Naive thymus-derived CD8-positive, alpha-beta T cell (primary cell): ENCODE results near the gene TSPAN32. TPM values are rescaled to one million over a fixed set of nuclear protein-coding genes. Genes with fewer than 3 reads are reported as not detected.
"Not testable (repeated sequence)": the region's sequence is repeated elsewhere in the genome, so short reads cannot be mapped to it uniquely, and the experiment has no call there.

ENCODE experiments used
- ATAC-seq, 2 donors: fragments of 150-1000 bp; cut with Tn5 transposase in 1 of 2; sonication (Bioruptor Pico), chemical (Tn5 transposase) in 1 of 2; 1 replicate in 1 of 2; 2 replicates in 1 of 2; pipeline ENCODE4 v1.10.0; 2021; ENCODE audit warnings: mild to moderate bottlenecking in 2 of 2, moderate library complexity in 2 of 2
- POLR2A ChIA-PET: fragments of 350-600 bp; sonication (Branson Sonifier 250); formaldehyde crosslinking; loops from one replicate; lab custom pipeline; 2021; ENCODE audit warnings: antibody characterized with exemption; lab: Charles Lee
- DNase-seq, 10 donors: peaks; one replicate each; pipeline versions ENCODE4 v3.0.0 to v3.0.0-alpha.2; 2020 to 2022
- H3K27ac Mint-ChIP-seq, 10 donors: one replicate each; pipeline ENCODE4 v1.8.0; 2020 to 2022; ENCODE audit warnings: mild to moderate bottlenecking in 10 of 10, mixed read lengths in 10 of 10, moderate library complexity in 4 of 10, inconsistent platforms in 1 of 10
- H3K27me3 Mint-ChIP-seq, 5 donors: one replicate each; pipeline ENCODE4 v1.8.0; 2021 to 2022; ENCODE audit warnings: mixed read lengths in 5 of 5
- H3K36me3 Mint-ChIP-seq, 3 donors: one replicate each; pipeline ENCODE4 v1.8.0; 2020 to 2022; ENCODE audit warnings: mixed read lengths in 3 of 3, mild to moderate bottlenecking in 2 of 3, inconsistent platforms in 1 of 3
- H3K4me1 Mint-ChIP-seq, 4 donors: one replicate each; pipeline ENCODE4 v1.8.0; 2021 to 2022; ENCODE audit warnings: mixed read lengths in 4 of 4
- H3K4me3 Mint-ChIP-seq, 10 donors: one replicate each; pipeline ENCODE4 v1.8.0; 2020 to 2022; ENCODE audit warnings: mild to moderate bottlenecking in 10 of 10, mixed read lengths in 10 of 10, moderate library complexity in 6 of 10, inconsistent platforms in 1 of 10
- H3K9me3 Mint-ChIP-seq, 9 donors: one replicate each; pipeline ENCODE4 v1.8.0; 2020 to 2022; ENCODE audit warnings: mixed read lengths in 9 of 9, mild to moderate bottlenecking in 3 of 9, inconsistent platforms in 1 of 9, moderate library complexity in 1 of 9
- polyA plus RNA-seq, 3 donors: library from polyadenylated mRNA; unstranded; fragments of 300-500 nt; fragmentation: Illumina TruSeq; gene quantifications; one replicate each; pipeline ENCODE4 v1.2.3, GENCODE V29; 2021
- total RNA-seq, 8 experiments: library from RNA in 2 of 8; stranded (reverse) in 2 of 8; gene quantifications; one replicate each; pipeline ENCODE4 v1.2.3 and lab custom pipeline; 2021 to 2026

The TSPAN32 gene
- total and polyA plus RNA-seq, 5 experiments from 2014 or later, result 58.5 to 171 (median 124) TPM

DNA sequence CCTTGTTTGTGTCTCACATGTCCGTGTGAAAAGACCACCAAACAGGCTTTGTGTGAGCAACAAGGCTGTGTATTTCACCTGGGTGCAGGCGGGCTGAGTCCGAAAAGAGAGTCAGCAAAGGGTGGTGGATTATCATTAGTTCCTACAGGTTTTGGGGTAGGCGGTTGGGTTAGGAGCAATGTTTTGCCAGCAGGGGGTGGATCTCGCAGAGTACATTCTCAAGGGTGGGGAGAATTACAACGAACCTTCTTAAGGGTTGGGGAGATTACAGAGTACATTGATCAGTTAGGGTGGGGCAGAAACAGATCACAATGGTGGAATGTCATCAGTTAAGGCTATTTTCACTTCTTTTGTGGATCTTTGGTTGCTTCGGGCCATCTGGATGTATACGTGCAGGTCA lies 36.9 kb downstream of the TSPAN32 start:
- POLR2A ChIA-PET, H3K27ac Mint-ChIP-seq, DNase-seq, H3K36me3 Mint-ChIP-seq, H3K4me1 Mint-ChIP-seq, H3K4me3 Mint-ChIP-seq, ATAC-seq: not testable (repeated sequence)
- peaks cover 0 to 13% (median 0%) of the 10 kb centered on the region in 9 donors for H3K9me3 Mint-ChIP-seq
- H3K27me3 Mint-ChIP-seq, result peaks cover 5 to 47% (median 31%) of the 10 kb centered on the region in 5 donors

- DNase-seq (no peak), ATAC-seq (no peak)
- Mint-ChIP-seq H3K27me3 (peaks cover 0 to 24% (median 10%) of the 10 kb centered on the region in 5 donors), H3K36me3 (peaks cover 0 to 14% (median 11%) of the 10 kb centered on the region in 3 donors), H3K27ac (no peak overlapping the region), H3K9me3 (peaks cover 0 to 36% (median 5%) of the 10 kb centered on the region in 9 donors), H3K4me1 (peaks cover 0 to 2% (median 0%) of the 10 kb centered on the region in 4 donors), H3K4me3 (no peak overlapping the region)
- POLR2A ChIA-PET, result no interaction called here
These were observed 40.7 kb downstream of the TSPAN32 start for GRCh38 chr11:2342557-2342956.

DNA sequence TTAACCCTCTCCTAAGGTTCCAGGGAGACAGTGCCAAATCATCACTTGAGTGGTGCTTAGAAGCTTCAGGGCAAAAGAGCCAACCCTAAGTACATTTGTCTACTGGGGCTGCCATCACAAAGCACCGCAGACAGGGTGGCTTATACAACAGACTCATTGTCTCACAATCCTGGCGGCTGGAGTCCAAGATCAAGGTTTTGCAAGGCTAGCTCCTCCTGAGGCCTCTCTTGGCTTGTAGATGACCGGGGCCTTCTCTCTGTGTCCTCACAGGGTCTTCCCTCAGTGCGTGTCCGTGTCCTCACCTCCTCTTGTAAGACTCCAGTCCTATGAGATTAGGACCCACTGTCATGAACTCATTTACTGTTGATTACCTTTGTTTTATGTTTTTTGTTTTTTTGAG lies 41.2 kb downstream of the TSPAN32 start:
- DNase-seq, result no peak
- peaks cover 0 to 2% (median 0%) of the 10 kb centered on the region in 4 donors for H3K4me1 Mint-ChIP-seq
- H3K36me3 Mint-ChIP-seq, result peaks cover 0 to 14% (median 12%) of the 10 kb centered on the region in 3 donors
- H3K27me3 Mint-ChIP-seq, result peaks cover 0 to 20% (median 10%) of the 10 kb centered on the region in 5 donors
- H3K9me3 Mint-ChIP-seq, result peaks cover 0 to 37% (median 5%) of the 10 kb centered on the region in 9 donors
- H3K27ac Mint-ChIP-seq, result no peak overlapping the region
- peak overlapping the region in 1 of 10 donors; percentile 20 for H3K4me3 Mint-ChIP-seq
- no peak for ATAC-seq
- POLR2A ChIA-PET, result no interaction called here

DNA sequence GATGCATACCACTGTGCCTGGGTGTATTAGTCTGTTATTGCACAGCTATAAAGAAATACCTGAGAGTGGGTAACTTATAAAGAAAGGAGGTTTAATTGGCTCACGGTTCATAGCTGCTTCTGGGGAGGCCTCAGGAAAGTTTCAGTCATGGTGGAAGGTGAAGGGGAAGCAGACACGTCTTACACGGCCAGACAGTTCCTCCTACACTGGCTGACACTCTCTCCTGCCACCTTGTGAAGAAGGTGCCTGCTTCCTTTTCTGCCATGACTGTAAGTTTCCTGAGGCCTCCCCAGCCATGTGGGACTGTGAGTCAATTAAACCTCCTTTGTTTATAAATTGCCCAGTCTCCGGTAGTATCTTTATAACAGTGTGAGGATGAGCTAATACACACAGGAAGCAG lies 41.7 kb downstream of the TSPAN32 start:
- POLR2A ChIA-PET, result no interaction called here
- H3K9me3 Mint-ChIP-seq, result peaks cover 0 to 41% (median 8%) of the 10 kb centered on the region in 9 donors
- no peak overlapping the region for H3K4me3 Mint-ChIP-seq
- no peak overlapping the region for H3K27ac Mint-ChIP-seq
- ATAC-seq, result no peak
- H3K36me3 Mint-ChIP-seq, result peaks cover 0 to 14% (median 12%) of the 10 kb centered on the region in 3 donors
- no peak for DNase-seq
- peaks cover 0 to 2% (median 0%) of the 10 kb centered on the region in 4 donors for H3K4me1 Mint-ChIP-seq
- peaks cover 0 to 15% (median 7%) of the 10 kb centered on the region in 5 donors for H3K27me3 Mint-ChIP-seq

DNA sequence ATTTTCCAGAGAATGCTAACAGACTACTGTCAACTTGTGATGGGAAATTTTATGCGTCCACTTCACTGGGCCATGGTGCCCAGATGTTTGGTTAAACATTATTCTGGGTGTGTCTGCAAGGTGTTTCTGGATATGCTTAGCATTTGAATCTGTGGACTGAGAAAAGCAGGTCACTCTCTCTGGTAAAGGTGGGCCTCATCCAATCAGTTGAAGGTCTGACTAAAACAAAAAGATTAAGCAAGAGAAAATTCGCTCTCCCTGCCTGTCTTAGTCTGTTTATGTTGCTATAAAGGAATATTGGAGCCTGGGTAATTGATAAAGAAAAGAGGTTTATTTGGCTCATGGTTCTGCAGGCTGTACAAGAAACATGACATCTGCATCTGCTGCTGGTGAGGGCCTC lies 43.2 kb downstream of the TSPAN32 start:
- Mint-ChIP-seq H3K9me3 (peaks cover 0 to 48% (median 16%) of the 10 kb centered on the region in 9 donors), H3K4me1 (no peaks in the 10 kb centered on the region), H3K36me3 (peaks cover 0 to 19% (median 18%) of the 10 kb centered on the region in 3 donors), H3K27ac (no peak overlapping the region), H3K27me3 (no peaks in the 10 kb centered on the region), H3K4me3 (no peak overlapping the region)
- POLR2A ChIA-PET, result no interaction called here
- ATAC-seq, result no peak
- DNase-seq, result no peak

- H3K27ac Mint-ChIP-seq, result no peak overlapping the region
- peaks cover 0 to 51% (median 16%) of the 10 kb centered on the region in 9 donors for H3K9me3 Mint-ChIP-seq
- ATAC-seq (no peak), DNase-seq (no peak)
- H3K4me1 Mint-ChIP-seq, result no peaks in the 10 kb centered on the region
- POLR2A ChIA-PET, result no interaction called here
- peaks cover 0 to 26% (median 24%) of the 10 kb centered on the region in 3 donors for H3K36me3 Mint-ChIP-seq
- no peaks in the 10 kb centered on the region for H3K27me3 Mint-ChIP-seq
- no peak overlapping the region for H3K4me3 Mint-ChIP-seq
These were observed 44.2 kb downstream of the TSPAN32 start for GRCh38 chr11:2346014-2346413.

DNA sequence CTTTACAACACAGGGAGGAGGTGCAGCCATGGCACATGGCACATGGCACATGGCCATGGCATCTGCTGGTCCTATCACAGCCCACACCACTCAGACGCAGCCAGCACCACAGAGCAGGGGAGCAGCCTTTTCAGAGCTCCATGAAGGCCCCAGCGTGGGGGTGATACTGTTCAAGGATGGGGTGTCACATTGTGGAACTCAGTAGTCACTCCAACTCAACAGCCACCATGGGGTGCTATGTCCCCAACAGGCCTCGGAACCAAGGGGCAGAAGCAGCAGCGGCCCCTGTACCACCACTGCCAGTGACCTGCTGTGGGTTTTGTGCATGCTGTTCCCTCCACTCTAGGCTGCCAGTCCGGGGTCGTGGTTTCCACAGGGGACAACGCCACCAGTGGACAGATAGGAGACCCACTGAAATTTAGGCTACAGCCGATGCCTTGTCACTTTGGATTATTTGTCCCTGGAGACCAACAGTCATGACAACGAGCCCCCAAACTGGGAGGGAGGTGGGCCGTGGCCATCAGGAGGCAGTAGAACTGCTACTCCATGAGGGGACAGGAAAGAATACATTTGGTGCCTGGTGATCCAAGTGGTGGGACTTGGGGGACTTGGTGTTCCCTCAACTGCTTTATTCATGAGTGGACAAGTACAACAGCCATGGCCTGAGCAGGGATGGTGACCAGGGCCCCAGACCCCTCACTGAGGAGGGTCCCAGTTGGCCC lies 44.9 kb downstream of the TSPAN32 start:
- no peak overlapping the region for H3K4me3 Mint-ChIP-seq
- peaks cover 0 to 51% (median 16%) of the 10 kb centered on the region in 9 donors for H3K9me3 Mint-ChIP-seq
- no peaks in the 10 kb centered on the region for H3K27me3 Mint-ChIP-seq
- POLR2A ChIA-PET, result no interaction called here
- no peak for ATAC-seq
- no peak overlapping the region for H3K27ac Mint-ChIP-seq
- DNase-seq, result no peak
- H3K36me3 Mint-ChIP-seq, result peaks cover 0 to 26% (median 24%) of the 10 kb centered on the region in 3 donors
- no peaks in the 10 kb centered on the region for H3K4me1 Mint-ChIP-seq

- DNase-seq (no peak), ATAC-seq (no peak)
- H3K36me3 Mint-ChIP-seq, result peaks cover 0 to 25% (median 21%) of the 10 kb centered on the region in 3 donors
- no peak overlapping the region for H3K27ac Mint-ChIP-seq
- H3K4me1 Mint-ChIP-seq, result no peaks in the 10 kb centered on the region
- H3K27me3 Mint-ChIP-seq, result no peaks in the 10 kb centered on the region
- H3K9me3 Mint-ChIP-seq, result peaks cover 0 to 48% (median 16%) of the 10 kb centered on the region in 9 donors
- POLR2A ChIA-PET, result no interaction called here
- no peak overlapping the region for H3K4me3 Mint-ChIP-seq
These were observed 45.6 kb downstream of the TSPAN32 start for GRCh38 chr11:2347308-2347830.

DNA sequence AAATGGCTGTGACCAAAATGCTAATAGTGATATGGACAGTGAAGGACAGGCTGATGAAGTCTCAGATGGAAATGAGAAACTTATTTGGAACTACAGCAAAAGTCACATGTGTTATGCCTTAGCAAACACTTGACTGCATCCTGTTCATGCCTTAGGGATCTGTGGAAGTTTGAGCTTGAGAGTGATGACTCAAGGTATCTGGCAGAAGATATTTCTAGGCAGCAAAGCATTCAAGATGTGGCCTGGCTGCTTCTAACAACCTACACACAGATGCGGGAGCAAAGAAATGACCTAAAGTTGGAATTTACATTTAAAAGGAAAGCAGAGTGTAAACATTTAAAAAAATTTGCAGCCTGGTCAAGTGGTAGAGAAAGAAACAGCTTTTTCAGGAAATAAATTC lies 47.2 kb downstream of the TSPAN32 start:
- H3K4me1 Mint-ChIP-seq, result no peaks in the 10 kb centered on the region
- POLR2A ChIA-PET, result no interaction called here
- no peak for ATAC-seq
- H3K27me3 Mint-ChIP-seq, result peaks cover 0 to 2% (median 0%) of the 10 kb centered on the region in 5 donors
- H3K4me3 Mint-ChIP-seq, result no peak overlapping the region
- no peak overlapping the region for H3K27ac Mint-ChIP-seq
- H3K36me3 Mint-ChIP-seq, result peaks cover 0 to 20% (median 18%) of the 10 kb centered on the region in 3 donors
- no peak for DNase-seq
- peaks cover 0 to 38% (median 16%) of the 10 kb centered on the region in 9 donors for H3K9me3 Mint-ChIP-seq

DNA sequence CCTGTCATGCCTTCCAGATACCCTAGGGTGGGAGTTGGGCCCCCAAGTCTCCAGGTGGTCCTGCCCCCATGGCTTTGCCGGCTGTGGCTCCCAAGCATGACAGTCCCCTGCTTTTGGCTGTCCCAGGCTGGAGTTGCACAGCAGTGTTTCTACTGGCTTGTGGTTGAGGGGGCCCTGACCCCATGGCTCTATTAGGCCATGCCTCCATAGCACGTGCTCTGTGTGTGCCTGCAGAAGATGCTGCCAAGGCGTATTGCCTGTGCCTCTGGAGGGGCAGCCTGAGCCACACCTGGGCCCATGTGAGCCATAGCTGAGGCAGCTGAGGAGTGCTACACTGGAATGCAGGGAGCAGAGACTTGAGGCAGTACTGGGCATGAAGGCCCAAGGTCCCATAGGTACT lies 49.9 kb downstream of the TSPAN32 start:
- Mint-ChIP-seq H3K36me3 (peaks cover 0 to 20% (median 9%) of the 10 kb centered on the region in 3 donors), H3K9me3 (peaks cover 0 to 27% (median 11%) of the 10 kb centered on the region in 9 donors), H3K27ac (no peak overlapping the region), H3K4me3 (no peak overlapping the region), H3K4me1 (no peaks in the 10 kb centered on the region), H3K27me3 (peaks cover 0 to 2% (median 0%) of the 10 kb centered on the region in 5 donors)
- no peak for DNase-seq
- no peak for ATAC-seq
- POLR2A ChIA-PET, result no interaction called here

GRCh38 chr11:2352420-2352819 lies 50.6 kb downstream of the TSPAN32 start:
- no peak overlapping the region for H3K27ac Mint-ChIP-seq
- H3K4me1 Mint-ChIP-seq, result no peaks in the 10 kb centered on the region
- POLR2A ChIA-PET, result no interaction called here
- DNase-seq (no peak), ATAC-seq (no peak)
- H3K4me3 Mint-ChIP-seq, result no peak overlapping the region
- H3K9me3 Mint-ChIP-seq, result peaks cover 0 to 23% (median 8%) of the 10 kb centered on the region in 9 donors
- peaks cover 0 to 16% (median 9%) of the 10 kb centered on the region in 3 donors for H3K36me3 Mint-ChIP-seq
- H3K27me3 Mint-ChIP-seq, result peaks cover 0 to 2% (median 0%) of the 10 kb centered on the region in 5 donors

- no peak overlapping the region for H3K4me3 Mint-ChIP-seq
- ATAC-seq, result no peak
These were observed 53.3 kb downstream of the TSPAN32 start for GRCh38 chr11:2355000-2355644.

GRCh38 chr11:2357246-2357645 lies 55.4 kb downstream of the TSPAN32 start:
- H3K4me1 Mint-ChIP-seq, result no peaks in the 10 kb centered on the region
- H3K27me3 Mint-ChIP-seq, result peaks cover 0 to 2% (median 0%) of the 10 kb centered on the region in 5 donors
- H3K27ac Mint-ChIP-seq, result peak overlapping the region in 1 of 10 donors; percentile 63
- no peak overlapping the region for H3K4me3 Mint-ChIP-seq
- no peaks in the 10 kb centered on the region for H3K9me3 Mint-ChIP-seq
- ATAC-seq (no peak), DNase-seq (no peak)
- H3K36me3 Mint-ChIP-seq, result no peaks in the 10 kb centered on the region
- POLR2A ChIA-PET, result no interaction called here

More at GRCh38 chr11:2355000-2355644, 53.3 kb downstream of the TSPAN32 start:
- H3K27me3 Mint-ChIP-seq, result peaks cover 0 to 2% (median 0%) of the 10 kb centered on the region in 5 donors
- H3K36me3 Mint-ChIP-seq, result peaks cover 0 to 6% (median 5%) of the 10 kb centered on the region in 3 donors
- POLR2A ChIA-PET, result no interaction called here
- H3K27ac Mint-ChIP-seq, result no peak overlapping the region
- H3K4me1 Mint-ChIP-seq, result no peaks in the 10 kb centered on the region
- peaks cover 0 to 3% (median 1%) of the 10 kb centered on the region in 9 donors for H3K9me3 Mint-ChIP-seq
- DNase-seq, result no peak
